ENCODE results near the gene SLC26A4.

DNA sequence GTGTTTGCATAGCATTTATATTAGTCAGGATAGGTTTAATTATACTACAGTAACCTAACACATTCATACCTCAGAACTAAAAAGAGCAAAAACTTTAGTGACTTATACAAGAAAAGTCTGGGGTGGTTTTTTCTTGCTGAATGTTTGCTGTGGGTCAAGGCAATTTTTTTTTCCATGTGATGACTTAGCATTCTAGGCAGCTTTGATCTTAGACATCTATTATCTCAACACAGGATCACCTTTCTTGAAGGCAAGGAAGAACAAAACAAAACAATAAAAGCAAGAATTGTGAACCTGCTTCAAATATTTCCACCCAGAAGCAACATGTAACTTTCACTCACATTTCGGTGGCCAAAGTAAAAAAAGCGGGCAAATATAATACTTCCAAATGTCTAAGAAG is 62.6 kb downstream of the SLC26A4 start:
- TF ChIP-seq, protein P1, sequence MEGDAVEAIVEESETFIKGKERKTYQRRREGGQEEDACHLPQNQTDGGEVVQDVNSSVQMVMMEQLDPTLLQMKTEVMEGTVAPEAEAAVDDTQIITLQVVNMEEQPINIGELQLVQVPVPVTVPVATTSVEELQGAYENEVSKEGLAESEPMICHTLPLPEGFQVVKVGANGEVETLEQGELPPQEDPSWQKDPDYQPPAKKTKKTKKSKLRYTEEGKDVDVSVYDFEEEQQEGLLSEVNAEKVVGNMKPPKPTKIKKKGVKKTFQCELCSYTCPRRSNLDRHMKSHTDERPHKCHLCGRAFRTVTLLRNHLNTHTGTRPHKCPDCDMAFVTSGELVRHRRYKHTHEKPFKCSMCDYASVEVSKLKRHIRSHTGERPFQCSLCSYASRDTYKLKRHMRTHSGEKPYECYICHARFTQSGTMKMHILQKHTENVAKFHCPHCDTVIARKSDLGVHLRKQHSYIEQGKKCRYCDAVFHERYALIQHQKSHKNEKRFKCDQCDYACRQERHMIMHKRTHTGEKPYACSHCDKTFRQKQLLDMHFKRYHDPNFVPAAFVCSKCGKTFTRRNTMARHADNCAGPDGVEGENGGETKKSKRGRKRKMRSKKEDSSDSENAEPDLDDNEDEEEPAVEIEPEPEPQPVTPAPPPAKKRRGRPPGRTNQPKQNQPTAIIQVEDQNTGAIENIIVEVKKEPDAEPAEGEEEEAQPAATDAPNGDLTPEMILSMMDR (IDR thresholded peaks at IDR 0.05; ENCODE audit: borderline replicate concordance, extremely low read depth, low read length, poor library complexity, severe bottlenecking): no peak
- TF ChIP-seq EZH2 (IDR thresholded peaks at IDR 0.05; ENCODE audit: borderline replicate concordance, low read depth, low read length, severe bottlenecking): no peak
